Upper lobe of right lung (tissue), 1 donor: Measurements from ENCODE around the gene USP36. TPM values are rescaled to one million over a fixed set of nuclear protein-coding genes. Genes with fewer than 3 reads are reported as not detected.

ENCODE experiments used
- ATAC-seq: fragments of 200-7000 bp; cut with Tn5 transposase; one replicate; pipeline ENCODE4 v1.9.1; 2020; ENCODE audit warnings: mild to moderate bottlenecking, moderate library complexity
- DNase-seq: peaks from one replicate; pipeline ENCODE4 v3.0.0-alpha.2; 2020
- H3K27ac ChIP-seq: fragments of 200-600 bp; one replicate; pipeline ENCODE4 v1.8.0; 2022
- H3K27me3 ChIP-seq: fragments of 200-600 bp; one replicate; pipeline ENCODE4 v1.8.0; 2022; ENCODE audit warnings: mild to moderate bottlenecking
- H3K36me3 ChIP-seq: fragments of 200-600 bp; one replicate; pipeline ENCODE4 v1.8.0; 2022
- H3K4me1 ChIP-seq: fragments of 200-600 bp; one replicate; pipeline ENCODE4 v1.8.0; 2022
- H3K4me3 ChIP-seq: fragments of 200-600 bp; one replicate; pipeline ENCODE4 v1.8.0; 2022; ENCODE audit warnings: mild to moderate bottlenecking
- H3K9me3 ChIP-seq: fragments of 200-600 bp; one replicate; pipeline ENCODE4 v1.8.0; 2022
- intact Hi-C: fragments of 100-400 bp; cut with DNase I; formaldehyde crosslinking; loops from one replicate; pipeline ENCODE4 v1.11.0; 2022
- total RNA-seq: library from RNA; stranded (reverse); fragmentation: NEBNext Ultra II Directional; extraction: Animal tissue kit (Norgen Biotek cat#: 25700); gene quantifications from one replicate; pipeline ENCODE4 v1.2.1, GENCODE V29; 2021
- TF ChIP-seq, protein P1 (sequence below): fragments of 200-600 bp; IDR thresholded peaks from one replicate; pipeline ENCODE4 v1.8.0; 2022; ENCODE audit warnings: antibody characterized with exemption
- donor health status: DM: no; HTN: yes; CAD: no; lungs with severe emphysema.

Gene USP36
- total RNA-seq, 1 donor from 2014 or later, result 69.6 TPM

DNA sequence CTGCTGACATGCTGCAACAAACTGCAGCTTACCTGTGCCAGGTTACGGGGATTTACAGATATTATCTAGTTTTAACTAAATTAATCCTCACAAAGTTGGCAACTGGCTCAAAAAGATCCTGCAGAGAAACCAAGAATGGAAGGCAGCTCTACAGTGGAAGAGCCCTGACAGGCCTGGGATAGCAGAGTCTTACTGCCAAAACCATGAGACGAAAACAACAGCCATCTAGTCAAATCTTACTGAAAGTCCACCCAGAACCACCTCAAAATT lies 8.1 kb downstream of the USP36 start:
- Histone ChIP-seq H3K9me3 (no peaks in the 10 kb centered on the region), H3K4me1 (peaks cover 4% of the 10 kb centered on the region), H3K27ac (no peak overlapping the region), H3K36me3 (peaks cover 99% of the 10 kb centered on the region), H3K4me3 (no peak overlapping the region), H3K27me3 (no peaks in the 10 kb centered on the region)
- TF ChIP-seq, protein P1, sequence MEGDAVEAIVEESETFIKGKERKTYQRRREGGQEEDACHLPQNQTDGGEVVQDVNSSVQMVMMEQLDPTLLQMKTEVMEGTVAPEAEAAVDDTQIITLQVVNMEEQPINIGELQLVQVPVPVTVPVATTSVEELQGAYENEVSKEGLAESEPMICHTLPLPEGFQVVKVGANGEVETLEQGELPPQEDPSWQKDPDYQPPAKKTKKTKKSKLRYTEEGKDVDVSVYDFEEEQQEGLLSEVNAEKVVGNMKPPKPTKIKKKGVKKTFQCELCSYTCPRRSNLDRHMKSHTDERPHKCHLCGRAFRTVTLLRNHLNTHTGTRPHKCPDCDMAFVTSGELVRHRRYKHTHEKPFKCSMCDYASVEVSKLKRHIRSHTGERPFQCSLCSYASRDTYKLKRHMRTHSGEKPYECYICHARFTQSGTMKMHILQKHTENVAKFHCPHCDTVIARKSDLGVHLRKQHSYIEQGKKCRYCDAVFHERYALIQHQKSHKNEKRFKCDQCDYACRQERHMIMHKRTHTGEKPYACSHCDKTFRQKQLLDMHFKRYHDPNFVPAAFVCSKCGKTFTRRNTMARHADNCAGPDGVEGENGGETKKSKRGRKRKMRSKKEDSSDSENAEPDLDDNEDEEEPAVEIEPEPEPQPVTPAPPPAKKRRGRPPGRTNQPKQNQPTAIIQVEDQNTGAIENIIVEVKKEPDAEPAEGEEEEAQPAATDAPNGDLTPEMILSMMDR, result no peak
- DNase-seq, result no peak
- intact Hi-C loops, result no loop called here
- ATAC-seq, result no peak

DNA sequence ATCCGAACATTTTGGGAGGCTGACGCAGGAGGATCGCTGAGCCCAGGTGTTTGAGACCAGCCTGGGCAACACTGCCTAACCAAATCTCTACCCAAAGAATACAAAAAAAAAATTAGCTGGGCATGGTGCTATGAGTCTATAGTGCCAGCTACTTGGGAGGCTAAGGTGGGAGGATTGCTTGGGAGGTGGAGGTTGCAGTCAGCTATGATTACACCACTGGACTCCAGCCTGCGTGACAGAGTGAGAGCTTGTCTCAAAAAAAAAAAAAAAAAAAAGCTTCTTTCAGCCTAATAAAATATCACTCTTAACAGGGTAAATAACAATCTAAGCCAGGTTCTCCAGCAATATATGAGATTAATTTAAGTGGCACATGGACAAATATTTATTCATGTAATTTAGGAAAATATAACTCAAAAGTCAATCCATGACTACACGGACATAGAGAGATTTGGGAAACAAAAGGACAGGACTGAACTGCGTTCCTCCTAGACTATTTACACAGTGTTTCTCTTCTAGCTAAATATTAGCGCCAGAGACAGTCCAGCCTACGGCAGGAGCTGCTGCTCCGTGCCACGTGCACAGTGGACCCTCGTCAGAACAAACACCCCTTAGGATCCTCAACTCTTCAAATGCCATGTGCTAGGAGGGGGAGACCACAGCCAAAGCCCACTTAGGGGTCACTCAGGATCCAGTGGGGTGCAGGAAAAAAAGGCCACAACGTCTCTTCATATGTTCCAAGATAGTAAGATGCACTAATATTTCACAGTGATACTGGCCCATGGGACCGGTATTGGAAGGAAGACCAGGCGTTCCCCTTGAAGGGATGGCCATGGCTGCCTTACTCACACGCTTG lies 8.7 kb downstream of the USP36 start:
- H3K27me3 ChIP-seq, result no peaks in the 10 kb centered on the region
- no peaks in the 10 kb centered on the region for H3K9me3 ChIP-seq
- no peak overlapping the region for H3K4me3 ChIP-seq
- DNase-seq (no peak), ATAC-seq (no peak)
- H3K27ac ChIP-seq, result no peak overlapping the region
- peaks cover 99% of the 10 kb centered on the region for H3K36me3 ChIP-seq
- intact Hi-C loops, result no loop called here
- TF ChIP-seq, protein P1, result no peak
- no peaks in the 10 kb centered on the region for H3K4me1 ChIP-seq

DNA sequence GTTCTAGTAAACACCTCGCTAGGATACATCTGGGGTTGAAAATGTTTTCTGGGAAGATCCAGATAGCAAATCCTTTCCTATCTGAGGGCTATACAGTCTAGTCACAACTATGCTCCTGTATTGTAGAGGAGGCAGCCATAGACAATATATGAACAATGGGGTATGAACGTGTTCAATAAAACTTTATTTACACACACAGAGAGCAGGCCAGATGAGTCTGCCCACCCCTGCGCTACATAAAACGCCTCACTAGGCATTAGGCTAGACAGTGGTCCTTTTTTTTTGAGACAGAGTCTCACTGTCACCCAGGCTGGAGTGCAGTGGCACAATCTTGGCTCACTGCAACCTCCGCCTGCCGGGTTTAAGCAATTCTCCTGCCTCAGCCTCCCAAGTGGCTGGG lies 11.1 kb downstream of the USP36 start:
- Histone ChIP-seq H3K27me3 (no peaks in the 10 kb centered on the region), H3K4me1 (no peaks in the 10 kb centered on the region), H3K27ac (no peak overlapping the region), H3K9me3 (no peaks in the 10 kb centered on the region), H3K4me3 (no peak overlapping the region), H3K36me3 (peaks cover 100% of the 10 kb centered on the region)
- DNase-seq (no peak), ATAC-seq (no peak)
- TF ChIP-seq, protein P1, result no peak
- intact Hi-C loops, result no loop called here

DNA sequence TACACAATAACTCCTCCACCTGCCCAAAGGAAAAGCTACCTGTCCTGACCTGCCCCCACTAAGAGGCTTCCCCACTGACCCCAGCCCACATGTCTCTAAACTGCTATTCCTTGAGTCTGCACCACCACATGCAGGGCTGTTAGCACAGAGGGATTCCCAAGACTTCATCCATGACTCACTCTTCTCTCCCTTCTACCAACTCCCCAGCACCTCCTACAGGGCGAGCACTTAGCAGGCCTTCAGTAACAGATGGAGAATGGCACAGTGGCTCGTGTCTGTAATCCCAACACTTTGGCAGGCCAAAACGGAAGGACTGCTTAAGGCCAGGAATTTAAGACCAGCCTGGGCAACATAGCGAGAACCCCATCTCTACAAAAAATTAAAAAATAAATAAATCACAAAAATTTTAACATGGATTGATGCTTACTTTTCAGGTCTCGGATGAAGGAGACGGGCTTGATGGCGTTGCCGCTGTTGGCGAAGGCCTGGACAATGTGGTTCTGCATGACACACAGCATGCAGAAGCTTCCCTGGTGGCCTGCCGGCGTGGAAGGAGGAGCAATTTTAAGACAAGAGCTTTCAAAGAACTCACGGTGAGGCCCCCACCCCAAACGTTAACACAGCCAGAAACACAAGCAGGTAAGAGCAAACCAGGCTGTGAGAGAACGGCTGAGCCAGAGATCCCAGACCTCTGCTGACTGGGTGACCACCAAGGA lies 12.0 kb downstream of the USP36 start:
- Histone ChIP-seq H3K4me3 (no peak overlapping the region), H3K36me3 (peaks cover 100% of the 10 kb centered on the region), H3K9me3 (no peaks in the 10 kb centered on the region), H3K27ac (no peak overlapping the region), H3K4me1 (no peaks in the 10 kb centered on the region), H3K27me3 (no peaks in the 10 kb centered on the region)
- DNase-seq (no peak), ATAC-seq (no peak)
- intact Hi-C loops, result no loop called here
- TF ChIP-seq, protein P1, result no peak

DNA sequence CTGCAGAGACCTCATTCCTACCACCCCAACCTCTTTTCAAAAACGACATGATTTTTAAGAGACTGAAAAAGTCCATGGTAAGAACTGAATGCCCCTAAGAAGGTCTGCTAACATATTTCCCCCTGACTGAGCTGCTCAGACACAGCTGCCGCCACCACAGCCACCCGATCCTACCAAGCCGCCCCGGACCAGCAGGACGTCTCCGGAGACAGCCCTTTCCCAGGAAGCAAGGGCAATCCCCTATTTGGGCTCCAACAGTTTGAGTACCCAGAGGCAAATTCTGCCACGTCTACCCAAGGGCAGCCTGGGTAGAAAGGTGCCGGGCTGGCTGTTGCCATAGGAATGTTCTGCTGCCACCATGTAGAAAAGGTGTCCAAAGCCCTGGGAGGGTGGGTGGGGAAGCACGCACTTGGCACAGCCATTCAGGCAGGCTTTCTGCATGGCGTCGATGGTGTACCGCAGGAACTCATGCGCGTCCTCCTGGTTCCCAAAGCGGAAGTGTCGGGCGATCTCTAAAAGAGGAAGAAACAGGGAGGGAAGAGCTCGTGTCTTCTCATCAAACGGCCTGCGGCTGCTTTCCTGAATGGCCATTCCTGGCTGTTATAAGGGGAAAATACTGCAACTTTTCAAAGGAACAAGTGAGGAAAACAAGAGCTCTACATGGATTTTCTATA lies 13.6 kb downstream of the USP36 start:
- intact Hi-C loops, result no loop called here
- Histone ChIP-seq H3K36me3 (peaks cover 100% of the 10 kb centered on the region), H3K4me3 (no peak overlapping the region), H3K27me3 (no peaks in the 10 kb centered on the region), H3K4me1 (no peaks in the 10 kb centered on the region), H3K9me3 (no peaks in the 10 kb centered on the region), H3K27ac (no peak overlapping the region)
- TF ChIP-seq, protein P1, result no peak
- peak; percentile 81 for ATAC-seq
- peak; percentile 74 for DNase-seq
